ENCODE results near the gene MUC4. TPM values are rescaled to one million over a fixed set of nuclear protein-coding genes. Genes with fewer than 3 reads are reported as not detected.
"Not testable (repeated sequence)": the region's sequence is repeated elsewhere in the genome, so short reads cannot be mapped to it uniquely, and the experiment has no call there.

Gene MUC4
- total RNA-seq, 1 experiment from 2014 or later, result 3.6 TPM

GRCh38 chr3:195801251-195802183, 10.2 kb downstream of the MUC4 start:
- CTCF ChIA-PET, result no interaction called here
- H3K27ac Mint-ChIP-seq (ENCODE audit: unreplicated experiment), result no peak overlapping the region
- BruUV-seq (replicated peaks), result no TSS peak
- intact Hi-C loops (cut with micrococcal nuclease; ENCODE audit: unreplicated experiment), result no loop called here
- H3K4me3 Mint-ChIP-seq (ENCODE audit: low read depth, unreplicated experiment), result no peak overlapping the region
- peaks cover 11% of the 10 kb centered on the region for H3K36me3 Mint-ChIP-seq (ENCODE audit: insufficient read depth, unreplicated experiment)
- no peak for DNase-seq
- peaks cover 39% of the 10 kb centered on the region for H3K27me3 Mint-ChIP-seq (ENCODE audit: unreplicated experiment)
- no peak for TF ChIP-seq CTCF (IDR thresholded peaks at IDR 0.05; ENCODE audit: unreplicated experiment)
- H3K4me1 Mint-ChIP-seq (ENCODE audit: low read depth, unreplicated experiment), result peaks cover 33% of the 10 kb centered on the region
- no peaks in the 10 kb centered on the region for H3K9me3 Mint-ChIP-seq (ENCODE audit: low read depth, unreplicated experiment)

DNA sequence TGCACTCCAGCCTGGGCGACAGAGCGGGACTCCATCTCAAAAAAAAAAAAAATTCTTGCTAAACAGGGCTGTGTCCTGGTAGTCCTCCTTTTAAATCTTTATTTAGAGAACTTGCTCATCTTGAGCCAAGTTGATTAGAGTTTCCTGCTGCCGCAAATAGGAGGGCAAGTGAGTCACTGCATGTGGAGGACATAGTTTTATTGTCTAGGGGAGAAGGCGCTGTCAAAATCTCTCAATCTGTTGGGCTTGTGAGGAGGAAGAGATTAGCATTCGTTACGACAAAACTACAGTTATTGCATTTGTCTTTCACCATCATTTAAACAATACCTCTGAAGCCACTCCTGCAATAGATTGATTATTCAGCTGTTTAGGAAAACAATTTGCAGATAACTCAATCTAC, 11.5 kb downstream of the MUC4 start:
- peaks cover 39% of the 10 kb centered on the region for H3K27me3 Mint-ChIP-seq (ENCODE audit: unreplicated experiment)
- no peak for DNase-seq
- no TSS peak for BruUV-seq (replicated peaks)
- no peaks in the 10 kb centered on the region for H3K9me3 Mint-ChIP-seq (ENCODE audit: low read depth, unreplicated experiment)
- no peak overlapping the region for H3K4me3 Mint-ChIP-seq (ENCODE audit: low read depth, unreplicated experiment)
- no peak for TF ChIP-seq CTCF (IDR thresholded peaks at IDR 0.05; ENCODE audit: unreplicated experiment)
- peaks cover 24% of the 10 kb centered on the region for H3K4me1 Mint-ChIP-seq (ENCODE audit: low read depth, unreplicated experiment)
- intact Hi-C loops (cut with micrococcal nuclease; ENCODE audit: unreplicated experiment), result no loop called here
- H3K27ac Mint-ChIP-seq (ENCODE audit: unreplicated experiment), result no peak overlapping the region
- CTCF ChIA-PET, result interaction anchor here (0.6 kb wide), 1 partner anchor 216 kb away, joined by 6 read pairs; no protein-coding TSS in a partner anchor
- H3K36me3 Mint-ChIP-seq (ENCODE audit: insufficient read depth, unreplicated experiment), result peaks cover 3% of the 10 kb centered on the region

GRCh38 chr3:195796795-195797194, 14.9 kb downstream of the MUC4 start:
- intact Hi-C loops (cut with micrococcal nuclease; ENCODE audit: unreplicated experiment), result no loop called here
- Mint-ChIP-seq H3K36me3 (ENCODE audit: insufficient read depth, unreplicated experiment) (no peaks in the 10 kb centered on the region), H3K27ac (ENCODE audit: unreplicated experiment) (no peak overlapping the region), H3K9me3 (ENCODE audit: low read depth, unreplicated experiment) (peaks cover 3% of the 10 kb centered on the region), H3K27me3 (ENCODE audit: unreplicated experiment) (peaks cover 13% of the 10 kb centered on the region), H3K4me3 (ENCODE audit: low read depth, unreplicated experiment) (no peak overlapping the region), H3K4me1 (ENCODE audit: low read depth, unreplicated experiment) (no peaks in the 10 kb centered on the region)
- no peak for TF ChIP-seq CTCF (IDR thresholded peaks at IDR 0.05; ENCODE audit: unreplicated experiment)
- no TSS peak for BruUV-seq (replicated peaks)
- no peak for DNase-seq
- CTCF ChIA-PET, result no interaction called here

DNA sequence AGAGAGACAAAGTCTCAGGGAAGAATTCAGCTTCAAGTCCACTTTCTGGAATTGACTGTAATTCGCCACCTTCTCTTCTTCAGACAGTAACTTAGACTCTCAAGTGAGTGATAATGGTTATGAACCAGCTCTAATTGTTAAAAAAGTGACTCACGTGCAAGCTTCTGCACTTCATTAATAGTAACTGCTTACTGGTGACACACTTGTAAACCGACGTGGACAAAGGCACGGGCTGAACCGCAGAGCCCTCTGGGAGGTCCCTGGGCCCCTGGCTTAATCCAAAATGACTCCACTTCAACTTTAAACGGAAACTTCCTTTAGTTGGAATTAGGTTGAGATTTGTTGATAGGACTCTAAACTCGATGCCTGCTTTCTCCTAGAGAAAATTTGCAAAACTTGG, 17.0 kb downstream of the MUC4 start:
- TF ChIP-seq CTCF (IDR thresholded peaks at IDR 0.05; ENCODE audit: unreplicated experiment), result no peak
- Mint-ChIP-seq H3K4me1 (ENCODE audit: low read depth, unreplicated experiment) (no peaks in the 10 kb centered on the region), H3K27me3 (ENCODE audit: unreplicated experiment) (peaks cover 20% of the 10 kb centered on the region), H3K4me3 (ENCODE audit: low read depth, unreplicated experiment) (no peak overlapping the region), H3K27ac (ENCODE audit: unreplicated experiment) (no peak overlapping the region), H3K36me3 (ENCODE audit: insufficient read depth, unreplicated experiment) (no peaks in the 10 kb centered on the region), H3K9me3 (ENCODE audit: low read depth, unreplicated experiment) (peaks cover 6% of the 10 kb centered on the region)
- no peak for DNase-seq
- BruUV-seq (replicated peaks), result no TSS peak
- CTCF ChIA-PET, result no interaction called here
- intact Hi-C loops (cut with micrococcal nuclease; ENCODE audit: unreplicated experiment), result no loop called here

- H3K4me1 Mint-ChIP-seq (ENCODE audit: low read depth, unreplicated experiment); H3K4me3 Mint-ChIP-seq (ENCODE audit: low read depth, unreplicated experiment); BruUV-seq (replicated peaks); H3K36me3 Mint-ChIP-seq (ENCODE audit: insufficient read depth, unreplicated experiment); H3K27ac Mint-ChIP-seq (ENCODE audit: unreplicated experiment); H3K9me3 Mint-ChIP-seq (ENCODE audit: low read depth, unreplicated experiment); intact Hi-C loops (cut with micrococcal nuclease; ENCODE audit: unreplicated experiment); DNase-seq; CTCF ChIA-PET: not testable (repeated sequence)
- H3K27me3 Mint-ChIP-seq (ENCODE audit: unreplicated experiment), result peaks cover 24% of the 10 kb centered on the region
These were observed 19.1 kb downstream of the MUC4 start for GRCh38 chr3:195792621-195793020.

All from Calu3 (cell line).